Activated naive CD4-positive, alpha-beta T cell treated with anti-CD3 and anti-CD28 coated beads, Interleukin-2, amount 50 U/mL, for 16 hours (primary cell): ENCODE data around the gene SNX18.

Experiments used
- DNase-seq: peaks from one replicate; pipeline ENCODE4 v3.0.0-alpha.2; 2020

SNX18 gene

GRCh38 chr5:54589786-54590185 is 72.2 kb downstream of the SNX18 start:
- no peak for DNase-seq

GRCh38 chr5:54590824-54591223 is 73.3 kb downstream of the SNX18 start:
- no peak for DNase-seq

GRCh38 chr5:54593779-54594178 is 76.2 kb downstream of the SNX18 start:
- DNase-seq: no peak

- no peak for DNase-seq
Observed at GRCh38 chr5:54594181-54594580, 76.6 kb downstream of the SNX18 start.

- no peak for DNase-seq
Observed at GRCh38 chr5:54595721-54596120, 78.2 kb downstream of the SNX18 start.
